Sigmoid colon (tissue), 4 donors: Measurements from ENCODE around the gene CATSPERB.

ENCODE experiments used
- CTCF ChIP-seq, 4 experiments: fragments of 450-650 bp in 3 of 4; fragments of 200-600 bp in 1 of 4; IDR thresholded peaks; one replicate each; pipeline ENCODE4 v1.5.1; 2016 to 2019; ENCODE audit warnings: antibody characterized with exemption in 4 of 4, mild to moderate bottlenecking in 3 of 4, moderate library complexity in 2 of 4
- EP300 ChIP-seq, 4 donors: sonication (generic); formaldehyde crosslinking; IDR thresholded peaks; one replicate each; pipeline ENCODE4 v1.6.1; 2017; ENCODE audit warnings: antibody characterized with exemption in 4 of 4
- POLR2A ChIP-seq, 2 donors: fragments of 450-650 bp; IDR thresholded peaks; one replicate each; pipeline ENCODE4 v1.6.1; 2016; ENCODE audit warnings: antibody characterized with exemption in 2 of 2, mild to moderate bottlenecking in 2 of 2, moderate library complexity in 2 of 2
- POLR2AphosphoS5 ChIP-seq, 4 donors: sonication (generic); formaldehyde crosslinking; IDR thresholded peaks; one replicate each; pipeline ENCODE4 v1.6.1; 2017; ENCODE audit warnings: antibody characterized with exemption in 4 of 4

- TF ChIP-seq CTCF (IDR thresholded peaks at IDR 0.05) (no peak), POLR2AphosphoS5 (IDR thresholded peaks at IDR 0.05) (no peak), POLR2A (IDR thresholded peaks at IDR 0.05) (no peak), EP300 (IDR thresholded peaks at IDR 0.05) (no peak)
These were observed 145.5 kb downstream of the CATSPERB start for GRCh38 chr14:91586410-91586809.
